DLD1 (cell line): ENCODE measurements around the gene CCDC97.

ENCODE experiments used
- in situ Hi-C: cut with HindIII; loops from 2 replicates; pipeline ENCODE4 v1.10.0; 2017; ENCODE audit warnings: low sequenced_read_pairs

CCDC97 gene

GRCh38 chr19:41319500-41320184, 9.7 kb downstream of the CCDC97 start:
- in situ Hi-C loops, result no loop called here

- in situ Hi-C loops, result no loop called here
Measured at GRCh38 chr19:41320185-41320518, 10.2 kb downstream of the CCDC97 start.

- in situ Hi-C loops, result no loop called here
Measured at GRCh38 chr19:41320568-41320967, 10.6 kb downstream of the CCDC97 start.

- in situ Hi-C loops, result no loop called here
Measured at GRCh38 chr19:41321204-41321599, 11.2 kb downstream of the CCDC97 start.

- in situ Hi-C loops, result no loop called here
Measured at GRCh38 chr19:41321600-41322270, 11.8 kb downstream of the CCDC97 start.

- in situ Hi-C loops, result no loop called here
Measured at GRCh38 chr19:41322451-41322850, 12.5 kb downstream of the CCDC97 start.

GRCh38 chr19:41323023-41323422, 13.1 kb downstream of the CCDC97 start:
- in situ Hi-C loops, result no loop called here

GRCh38 chr19:41323430-41324125, 13.6 kb downstream of the CCDC97 start:
- in situ Hi-C loops, result no loop called here

- in situ Hi-C loops, result no loop called here
Measured at GRCh38 chr19:41324231-41324702, 14.3 kb downstream of the CCDC97 start.

- in situ Hi-C loops, result no loop called here
Measured at GRCh38 chr19:41324921-41325639, 15.1 kb downstream of the CCDC97 start.

GRCh38 chr19:41325640-41325946, 15.6 kb downstream of the CCDC97 start:
- in situ Hi-C loops, result no loop called here

- in situ Hi-C loops, result no loop called here
Measured at GRCh38 chr19:41325947-41326706, 16.2 kb downstream of the CCDC97 start.

GRCh38 chr19:41327076-41327575, 17.2 kb downstream of the CCDC97 start:
- in situ Hi-C loops, result no loop called here

GRCh38 chr19:41327576-41328156, 17.7 kb downstream of the CCDC97 start:
- in situ Hi-C loops, result no loop called here

GRCh38 chr19:41328157-41328841, 18.3 kb downstream of the CCDC97 start:
- in situ Hi-C loops, result no loop called here

GRCh38 chr19:41328842-41329225, 18.9 kb downstream of the CCDC97 start:
- in situ Hi-C loops, result no loop called here

- in situ Hi-C loops, result no loop called here
Measured at GRCh38 chr19:41330481-41330880, 20.5 kb downstream of the CCDC97 start.

- in situ Hi-C loops, result no loop called here
Measured at GRCh38 chr19:41330946-41331678, 21.1 kb downstream of the CCDC97 start.

GRCh38 chr19:41332000-41332399, 22.0 kb downstream of the CCDC97 start:
- in situ Hi-C loops, result no loop called here
